Esophagus muscularis mucosa (tissue), 4 donors: ENCODE data around the gene BFSP1. TPM values are rescaled to one million over a fixed set of nuclear protein-coding genes. Genes with fewer than 3 reads are reported as not detected.

Experiments
- DNase-seq: peaks from one replicate; pipeline ENCODE4 v3.0.0-alpha.2; 2017; ENCODE audit errors: extremely low spot score
- H3K27ac ChIP-seq, 4 donors: fragments of 200-600 bp; sonication (generic); replicated peaks in 1 of 4; 1 replicate in 3 of 4; 2 replicates in 1 of 4; pipeline ENCODE4 v1.5.1; 2016 to 2019; ENCODE audit warnings: mild to moderate bottlenecking in 1 of 4
- H3K27me3 ChIP-seq, 4 donors: fragments of 200-600 bp; sonication (generic); one replicate each; pipeline versions ENCODE4 v1.5.1 to v1.6.0; 2016 to 2019
- H3K36me3 ChIP-seq, 4 donors: fragments of 200-600 bp; sonication (generic); one replicate each; pipeline ENCODE4 v1.5.1; 2016 to 2019
- H3K4me1 ChIP-seq, 4 donors: fragments of 200-600 bp; sonication (generic); one replicate each; pipeline ENCODE4 v1.5.1; 2016 to 2019
- H3K4me3 ChIP-seq, 4 donors: fragments of 200-600 bp; sonication (generic); 1 replicate in 2 of 4; 2 replicates in 2 of 4; pipeline ENCODE4 v1.5.1; 2016 to 2019; ENCODE audit warnings: mild to moderate bottlenecking in 4 of 4, moderate library complexity in 1 of 4
- H3K9me3 ChIP-seq, 4 donors: fragments of 200-600 bp; sonication (generic); 1 replicate in 3 of 4; 2 replicates in 1 of 4; pipeline ENCODE4 v1.5.1; 2016 to 2019
- EP300 ChIP-seq: sonication (generic); formaldehyde crosslinking; IDR thresholded peaks from one replicate; pipeline ENCODE4 v1.6.1; 2017; ENCODE audit warnings: antibody characterized with exemption
- POLR2A ChIP-seq: fragments of 450-650 bp; IDR thresholded peaks from one replicate; pipeline ENCODE4 v1.6.1; 2017; ENCODE audit warnings: antibody characterized with exemption, moderate library complexity, mild to moderate bottlenecking, low read depth
- POLR2AphosphoS5 ChIP-seq, 2 donors: sonication (generic); formaldehyde crosslinking; IDR thresholded peaks; one replicate each; pipeline ENCODE4 v1.6.1; 2017; ENCODE audit warnings: antibody characterized with exemption in 2 of 2
- WGBS: methylation state at CpG from one replicate; pipeline ENCODE4 v1.1.5; 2018; 5-methylcytosine and 5-hydroxymethylcytosine counted together
- intact Hi-C: fragments of 100-400 bp; cut with DNase I; formaldehyde crosslinking; loops from one replicate; pipeline ENCODE4 v1.15.1; 2023
- total RNA-seq, 4 donors: library from RNA; depleted of rRNA; stranded (reverse); fragments of >200 nt; gene quantifications; one replicate each; pipeline versions ENCODE4 v1.1.0 to v1.2.1, GENCODE V29; 2016
- TF ChIP-seq, protein P1 (sequence below), 3 experiments: fragments of 200-600 bp in 2 of 3; fragments of 450-650 bp in 1 of 3; sonication (generic) in 2 of 3; IDR thresholded peaks; one replicate each; pipeline ENCODE4 v1.5.1; 2017 to 2019; ENCODE audit warnings: antibody characterized with exemption in 3 of 3, mild to moderate bottlenecking in 2 of 3, moderate library complexity in 1 of 3

Gene BFSP1
- total RNA-seq, 4 donors from 2014 or later: 2.7 to 7.3 (median 6.4) TPM

DNA sequence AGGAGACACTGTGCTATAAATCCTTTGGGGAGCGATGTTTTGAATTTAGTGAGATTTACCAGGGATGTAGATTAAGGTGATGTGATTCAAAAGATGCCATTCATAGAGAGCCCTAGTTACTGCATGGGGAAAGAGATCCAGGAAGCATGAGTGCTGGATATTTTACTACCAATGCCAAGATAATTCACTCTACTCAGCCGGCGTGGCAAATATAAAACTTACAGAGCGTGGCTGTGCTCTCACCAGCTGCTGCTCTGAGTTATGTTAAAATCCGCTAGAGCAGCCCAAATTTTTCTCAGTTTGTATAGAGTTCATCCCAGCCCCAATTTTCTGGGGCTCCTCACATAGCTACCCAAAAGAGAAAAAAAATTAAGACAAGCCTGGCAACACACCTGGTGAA is 48.6 kb downstream of the BFSP1 start:
- no peak overlapping the region for H3K27ac ChIP-seq

DNA sequence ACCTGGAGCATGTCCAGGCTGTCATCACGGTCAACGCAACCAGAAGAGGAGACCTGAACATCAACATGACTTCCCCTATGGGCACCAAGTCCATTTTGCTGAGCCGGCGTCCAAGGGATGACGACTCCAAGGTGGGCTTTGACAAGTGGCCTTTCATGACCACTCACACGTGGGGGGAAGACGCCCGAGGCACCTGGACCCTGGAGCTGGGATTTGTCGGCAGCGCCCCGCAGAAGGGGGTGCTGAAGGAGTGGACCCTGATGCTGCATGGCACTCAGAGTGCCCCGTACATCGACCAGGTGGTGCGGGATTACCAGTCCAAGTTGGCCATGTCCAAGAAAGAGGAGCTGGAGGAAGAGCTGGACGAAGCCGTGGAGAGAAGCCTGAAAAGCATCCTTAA is 49.5 kb downstream of the BFSP1 start:
- Histone ChIP-seq H3K27ac (no peak overlapping the region), H3K9me3 (no peaks in the 10 kb centered on the region), H3K4me3 (no peak overlapping the region), H3K36me3 (no peaks in the 10 kb centered on the region), H3K4me1 (no peaks in the 10 kb centered on the region), H3K27me3 (peaks cover 0 to 7% (median 0%) of the 10 kb centered on the region in 4 donors)
- intact Hi-C loops: no loop called here
- WGBS: 85% methylated on average over 14 of the region's 16 CpGs
- no peak for DNase-seq
- TF ChIP-seq POLR2AphosphoS5 (IDR thresholded peaks at IDR 0.05) (no peak), POLR2A (no peak)
- TF ChIP-seq, protein P1, sequence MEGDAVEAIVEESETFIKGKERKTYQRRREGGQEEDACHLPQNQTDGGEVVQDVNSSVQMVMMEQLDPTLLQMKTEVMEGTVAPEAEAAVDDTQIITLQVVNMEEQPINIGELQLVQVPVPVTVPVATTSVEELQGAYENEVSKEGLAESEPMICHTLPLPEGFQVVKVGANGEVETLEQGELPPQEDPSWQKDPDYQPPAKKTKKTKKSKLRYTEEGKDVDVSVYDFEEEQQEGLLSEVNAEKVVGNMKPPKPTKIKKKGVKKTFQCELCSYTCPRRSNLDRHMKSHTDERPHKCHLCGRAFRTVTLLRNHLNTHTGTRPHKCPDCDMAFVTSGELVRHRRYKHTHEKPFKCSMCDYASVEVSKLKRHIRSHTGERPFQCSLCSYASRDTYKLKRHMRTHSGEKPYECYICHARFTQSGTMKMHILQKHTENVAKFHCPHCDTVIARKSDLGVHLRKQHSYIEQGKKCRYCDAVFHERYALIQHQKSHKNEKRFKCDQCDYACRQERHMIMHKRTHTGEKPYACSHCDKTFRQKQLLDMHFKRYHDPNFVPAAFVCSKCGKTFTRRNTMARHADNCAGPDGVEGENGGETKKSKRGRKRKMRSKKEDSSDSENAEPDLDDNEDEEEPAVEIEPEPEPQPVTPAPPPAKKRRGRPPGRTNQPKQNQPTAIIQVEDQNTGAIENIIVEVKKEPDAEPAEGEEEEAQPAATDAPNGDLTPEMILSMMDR (IDR thresholded peaks at IDR 0.05): no peak

More for the DNA sequence above, 48.6 kb downstream of the BFSP1 start:
- TF ChIP-seq, protein P1 (IDR thresholded peaks at IDR 0.05): no peak
- TF ChIP-seq POLR2AphosphoS5 (IDR thresholded peaks at IDR 0.05) (no peak), POLR2A (no peak), EP300 (no peak)
- no peak overlapping the region for H3K4me3 ChIP-seq
- intact Hi-C loops: no loop called here
- H3K36me3 ChIP-seq: no peaks in the 10 kb centered on the region
- H3K27me3 ChIP-seq: peaks cover 0 to 7% (median 0%) of the 10 kb centered on the region in 4 donors
- 67% methylated on average over 5 of the region's 5 CpGs for WGBS
- no peak for DNase-seq
- no peaks in the 10 kb centered on the region for H3K9me3 ChIP-seq
- no peaks in the 10 kb centered on the region for H3K4me1 ChIP-seq

GRCh38 chr20:17480696-17481095 is 50.5 kb downstream of the BFSP1 start:
- Histone ChIP-seq H3K4me3 (no peak overlapping the region), H3K9me3 (no peaks in the 10 kb centered on the region), H3K27ac (no peak overlapping the region), H3K4me1 (no peaks in the 10 kb centered on the region), H3K36me3 (no peaks in the 10 kb centered on the region), H3K27me3 (peaks cover 0 to 7% (median 0%) of the 10 kb centered on the region in 4 donors)
- WGBS: 85% methylated on average over 11 of the region's 11 CpGs
- intact Hi-C loops: no loop called here
- DNase-seq: no peak
- TF ChIP-seq POLR2AphosphoS5 (IDR thresholded peaks at IDR 0.05): no peak
- no peak for TF ChIP-seq POLR2A
- no peak for TF ChIP-seq EP300
- TF ChIP-seq, protein P1 (IDR thresholded peaks at IDR 0.05): no peak

DNA sequence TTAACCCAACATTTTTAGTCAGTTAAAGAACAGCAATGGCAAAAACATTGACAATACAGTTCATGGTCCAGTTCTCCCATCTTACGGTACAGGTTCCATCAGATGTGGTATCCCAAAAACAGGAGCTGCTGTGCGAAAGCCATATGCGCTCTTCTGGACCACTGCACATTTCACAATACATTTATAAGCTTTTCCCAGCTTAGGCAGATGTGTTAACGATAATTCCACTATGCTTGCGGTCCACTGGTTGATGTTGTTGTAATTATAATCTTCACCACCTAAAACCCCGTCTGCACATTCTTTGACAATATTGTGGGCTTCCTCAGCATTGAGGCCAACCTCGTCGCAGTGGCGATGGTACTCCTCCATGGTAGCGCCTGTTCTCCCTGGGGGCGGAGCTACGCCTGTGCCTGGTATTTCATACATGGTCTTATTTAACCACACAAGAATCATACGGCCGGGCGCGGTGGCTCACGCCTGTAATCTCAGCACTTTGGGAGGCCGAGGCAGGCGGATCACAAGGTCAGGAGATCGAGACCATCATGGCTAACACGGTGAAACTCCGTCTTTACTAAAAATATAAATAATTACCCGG is 52.0 kb downstream of the BFSP1 start:
- WGBS: 85% methylated on average over 23 of the region's 23 CpGs
- DNase-seq: no peak
- intact Hi-C loops: no loop called here

More for the DNA sequence above, 52.0 kb downstream of the BFSP1 start:
- TF ChIP-seq, protein P1 (IDR thresholded peaks at IDR 0.05): no peak
- TF ChIP-seq POLR2AphosphoS5 (IDR thresholded peaks at IDR 0.05) (no peak), EP300 (no peak), POLR2A (no peak)
- Histone ChIP-seq H3K36me3 (no peaks in the 10 kb centered on the region), H3K4me1 (no peaks in the 10 kb centered on the region), H3K9me3 (no peaks in the 10 kb centered on the region), H3K27ac (no peak overlapping the region), H3K4me3 (no peak overlapping the region), H3K27me3 (peaks cover 0 to 7% (median 0%) of the 10 kb centered on the region in 4 donors)
